Measurements from ENCODE around the gene OOSP4B.
"Not testable (repeated sequence)": the region's sequence is repeated elsewhere in the genome, so short reads cannot be mapped to it uniquely, and the experiment has no call there.

OOSP4B gene

GRCh38 chr11:60056349-60056969 lies 39.5 kb downstream of the OOSP4B start, which contains the start of gene MS4A3:
Gene MS4A3, plus strand, starts transcription at chr11:60056665. Its CDS starts 4,496 bp downstream, at chr11:60061161.
- no peaks in the 10 kb centered on the region for H3K36me3 ChIP-seq (ENCODE audit: control insufficient read depth in 5 of 5, insufficient read depth in 5 of 5, low read length in 5 of 5)
- H3K9me3 ChIP-seq (ENCODE audit: control insufficient read depth in 5 of 5, low read length in 5 of 5) = peaks cover 0 to 3% (median 0%) of the 10 kb centered on the region in 5 donors
- H3K9ac ChIP-seq (ENCODE audit: low read length in 5 of 5) = no peak within 1 kb of the TSS
- H3K27me3 ChIP-seq (ENCODE audit: control insufficient read depth in 5 of 5, insufficient read depth in 4 of 5, low read length in 5 of 5) = peaks cover 0 to 5% (median 0%) of the 10 kb centered on the region in 5 donors
- H3K4me3 ChIP-seq (ENCODE audit: low read depth in 1 of 5, low read length in 5 of 5) = no peak within 1 kb of the TSS
- H3K27ac ChIP-seq (ENCODE audit: low read depth, low read length) = no peak within 1 kb of the TSS
- no peaks in the 10 kb centered on the region for H3K4me1 ChIP-seq (ENCODE audit: control insufficient read depth in 5 of 5, insufficient read depth in 5 of 5, low read length in 5 of 5)

GRCh38 chr11:60059052-60059451 lies 42.1 kb downstream of the OOSP4B start:
- H3K4me1 ChIP-seq (ENCODE audit: control insufficient read depth in 5 of 5, insufficient read depth in 5 of 5, low read length in 5 of 5) = no peaks in the 10 kb centered on the region
- no peak overlapping the region for H3K4me3 ChIP-seq (ENCODE audit: low read depth in 1 of 5, low read length in 5 of 5)
- H3K27ac ChIP-seq (ENCODE audit: low read depth, low read length) = no peak overlapping the region
- peaks cover 0 to 3% (median 0%) of the 10 kb centered on the region in 5 donors for H3K9me3 ChIP-seq (ENCODE audit: control insufficient read depth in 5 of 5, low read length in 5 of 5)
- H3K9ac ChIP-seq (ENCODE audit: low read length in 5 of 5) = no peak overlapping the region
- H3K36me3 ChIP-seq (ENCODE audit: control insufficient read depth in 5 of 5, insufficient read depth in 5 of 5, low read length in 5 of 5) = no peaks in the 10 kb centered on the region
- H3K27me3 ChIP-seq (ENCODE audit: control insufficient read depth in 5 of 5, insufficient read depth in 4 of 5, low read length in 5 of 5) = peaks cover 0 to 5% (median 0%) of the 10 kb centered on the region in 5 donors

DNA sequence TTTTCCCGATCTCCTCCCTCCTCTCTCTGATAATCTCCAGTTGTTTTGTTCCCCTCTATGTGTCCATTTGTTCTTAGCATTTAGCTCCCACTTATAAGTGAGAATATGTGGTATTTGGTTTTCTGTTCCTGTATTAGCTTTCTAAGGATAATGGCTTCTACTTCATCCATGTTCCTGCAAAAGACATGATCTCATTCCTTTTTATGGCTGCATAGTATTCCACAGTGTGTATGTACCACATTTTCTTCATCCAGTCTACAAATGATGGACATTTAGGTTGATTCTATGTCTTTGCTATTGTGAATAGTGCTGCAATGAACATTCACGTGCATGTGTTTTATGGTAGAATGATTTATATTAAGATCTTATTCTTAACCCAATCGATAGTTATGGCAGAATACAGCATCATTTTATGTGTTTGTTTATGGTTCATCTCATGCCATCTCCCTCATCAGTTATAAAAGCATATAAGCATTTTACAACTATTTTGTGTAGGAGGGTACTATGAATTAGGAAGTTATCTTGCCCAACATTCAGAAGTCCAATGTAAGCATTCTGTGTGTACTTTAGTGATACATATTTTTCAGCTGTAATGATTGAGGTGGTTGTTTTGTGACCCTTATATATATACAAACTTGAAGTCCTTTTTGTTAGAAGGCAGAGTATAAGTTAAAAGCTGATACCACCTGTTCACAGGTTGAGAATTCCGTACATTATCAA lies 42.7 kb downstream of the OOSP4B start:
- Histone ChIP-seq H3K9me3 (ENCODE audit: control insufficient read depth in 5 of 5, low read length in 5 of 5) (peaks cover 0 to 3% (median 0%) of the 10 kb centered on the region in 5 donors), H3K27me3 (ENCODE audit: control insufficient read depth in 5 of 5, insufficient read depth in 4 of 5, low read length in 5 of 5) (peaks cover 0 to 5% (median 0%) of the 10 kb centered on the region in 5 donors), H3K9ac (ENCODE audit: low read length in 5 of 5) (no peak overlapping the region), H3K27ac (ENCODE audit: low read depth, low read length) (no peak overlapping the region), H3K36me3 (ENCODE audit: control insufficient read depth in 5 of 5, insufficient read depth in 5 of 5, low read length in 5 of 5) (no peaks in the 10 kb centered on the region), H3K4me1 (ENCODE audit: control insufficient read depth in 5 of 5, insufficient read depth in 5 of 5, low read length in 5 of 5) (no peaks in the 10 kb centered on the region), H3K4me3 (ENCODE audit: low read depth in 1 of 5, low read length in 5 of 5) (no peak overlapping the region)

- H3K27me3 ChIP-seq (ENCODE audit: control insufficient read depth in 5 of 5, insufficient read depth in 4 of 5, low read length in 5 of 5) = no peaks in the 10 kb centered on the region
- no peak overlapping the region for H3K9ac ChIP-seq (ENCODE audit: low read length in 5 of 5)
- no peak overlapping the region for H3K4me3 ChIP-seq (ENCODE audit: low read depth in 1 of 5, low read length in 5 of 5)
- H3K4me1 ChIP-seq (ENCODE audit: control insufficient read depth in 5 of 5, insufficient read depth in 5 of 5, low read length in 5 of 5) = no peaks in the 10 kb centered on the region
- peaks cover 0 to 3% (median 0%) of the 10 kb centered on the region in 5 donors for H3K9me3 ChIP-seq (ENCODE audit: control insufficient read depth in 5 of 5, low read length in 5 of 5)
- H3K27ac ChIP-seq (ENCODE audit: low read depth, low read length) = no peak overlapping the region
- no peaks in the 10 kb centered on the region for H3K36me3 ChIP-seq (ENCODE audit: control insufficient read depth in 5 of 5, insufficient read depth in 5 of 5, low read length in 5 of 5)
Measured at GRCh38 chr11:60064111-60064510, 47.1 kb downstream of the OOSP4B start.

GRCh38 chr11:60065801-60066200 lies 48.8 kb downstream of the OOSP4B start:
- Histone ChIP-seq H3K4me3 (ENCODE audit: low read depth in 1 of 5, low read length in 5 of 5) (no peak overlapping the region), H3K9ac (ENCODE audit: low read length in 5 of 5) (no peak overlapping the region), H3K9me3 (ENCODE audit: control insufficient read depth in 5 of 5, low read length in 5 of 5) (no peaks in the 10 kb centered on the region)

GRCh38 chr11:60069450-60069849 lies 52.5 kb downstream of the OOSP4B start:
- Histone ChIP-seq H3K9me3 (ENCODE audit: control insufficient read depth in 5 of 5, low read length in 5 of 5) (no peaks in the 10 kb centered on the region), H3K27me3 (ENCODE audit: control insufficient read depth in 5 of 5, insufficient read depth in 4 of 5, low read length in 5 of 5) (no peaks in the 10 kb centered on the region), H3K4me3 (ENCODE audit: low read depth in 1 of 5, low read length in 5 of 5) (no peak overlapping the region), H3K4me1 (ENCODE audit: control insufficient read depth in 5 of 5, insufficient read depth in 5 of 5, low read length in 5 of 5) (no peaks in the 10 kb centered on the region), H3K27ac (ENCODE audit: low read depth, low read length) (no peak overlapping the region), H3K36me3 (ENCODE audit: control insufficient read depth in 5 of 5, insufficient read depth in 5 of 5, low read length in 5 of 5) (no peaks in the 10 kb centered on the region), H3K9ac (ENCODE audit: low read length in 5 of 5) (no peak overlapping the region)

More at GRCh38 chr11:60065801-60066200, 48.8 kb downstream of the OOSP4B start:
- Histone ChIP-seq H3K36me3 (ENCODE audit: control insufficient read depth in 5 of 5, insufficient read depth in 5 of 5, low read length in 5 of 5) (no peaks in the 10 kb centered on the region), H3K27ac (ENCODE audit: low read depth, low read length) (no peak overlapping the region), H3K27me3 (ENCODE audit: control insufficient read depth in 5 of 5, insufficient read depth in 4 of 5, low read length in 5 of 5) (no peaks in the 10 kb centered on the region), H3K4me1 (ENCODE audit: control insufficient read depth in 5 of 5, insufficient read depth in 5 of 5, low read length in 5 of 5) (no peaks in the 10 kb centered on the region)

GRCh38 chr11:60071644-60072043 lies 54.7 kb downstream of the OOSP4B start:
- not testable (repeated sequence) for H3K27me3 ChIP-seq (ENCODE audit: control insufficient read depth in 5 of 5, insufficient read depth in 4 of 5, low read length in 5 of 5); H3K9me3 ChIP-seq (ENCODE audit: control insufficient read depth in 5 of 5, low read length in 5 of 5); H3K4me3 ChIP-seq (ENCODE audit: low read depth in 1 of 5, low read length in 5 of 5); H3K27ac ChIP-seq (ENCODE audit: low read depth, low read length); H3K36me3 ChIP-seq (ENCODE audit: control insufficient read depth in 5 of 5, insufficient read depth in 5 of 5, low read length in 5 of 5); H3K4me1 ChIP-seq (ENCODE audit: control insufficient read depth in 5 of 5, insufficient read depth in 5 of 5, low read length in 5 of 5); H3K9ac ChIP-seq (ENCODE audit: low read length in 5 of 5)

DNA sequence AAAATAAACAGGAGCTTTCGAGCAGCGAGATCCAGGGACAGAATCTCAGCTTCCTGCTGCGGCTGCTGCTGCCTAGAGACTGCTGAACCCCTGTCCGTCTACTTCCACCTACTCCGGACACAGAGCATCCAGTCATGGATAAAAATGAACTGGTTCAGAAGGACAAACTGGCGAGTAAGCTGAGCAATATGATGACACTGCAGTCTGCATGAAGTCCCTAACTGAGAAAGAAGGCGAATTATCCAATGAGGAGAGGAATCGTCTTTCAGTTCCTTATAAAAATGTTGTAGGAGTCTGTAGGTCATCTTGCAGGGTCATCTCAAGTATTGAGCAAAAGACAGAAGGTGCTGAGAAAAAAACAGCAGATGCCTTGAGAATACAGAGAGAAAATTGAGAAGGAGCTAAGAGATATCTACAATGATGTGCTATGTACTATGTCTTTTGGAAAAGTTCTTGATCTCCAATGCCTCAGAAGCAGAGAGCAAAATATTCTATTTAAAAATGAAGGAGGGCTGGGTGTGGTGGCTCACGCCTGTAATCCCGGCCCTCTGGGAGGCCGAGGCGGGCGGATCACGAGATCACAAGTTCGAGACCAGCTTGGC lies 60.3 kb downstream of the OOSP4B start:
- Histone ChIP-seq H3K36me3 (ENCODE audit: control insufficient read depth in 5 of 5, insufficient read depth in 5 of 5, low read length in 5 of 5) (no peaks in the 10 kb centered on the region), H3K27ac (ENCODE audit: low read depth, low read length) (no peak overlapping the region), H3K9me3 (ENCODE audit: control insufficient read depth in 5 of 5, low read length in 5 of 5) (peaks cover 0 to 6% (median 4%) of the 10 kb centered on the region in 5 donors), H3K4me1 (ENCODE audit: control insufficient read depth in 5 of 5, insufficient read depth in 5 of 5, low read length in 5 of 5) (no peaks in the 10 kb centered on the region), H3K4me3 (ENCODE audit: low read depth in 1 of 5, low read length in 5 of 5) (no peak overlapping the region), H3K27me3 (ENCODE audit: control insufficient read depth in 5 of 5, insufficient read depth in 4 of 5, low read length in 5 of 5) (no peaks in the 10 kb centered on the region), H3K9ac (ENCODE audit: low read length in 5 of 5) (no peak overlapping the region)

GRCh38 chr11:60077981-60078380 lies 61.0 kb downstream of the OOSP4B start:
- H3K27me3 ChIP-seq (ENCODE audit: control insufficient read depth in 5 of 5, insufficient read depth in 4 of 5, low read length in 5 of 5) = no peaks in the 10 kb centered on the region
- H3K9me3 ChIP-seq (ENCODE audit: control insufficient read depth in 5 of 5, low read length in 5 of 5) = peaks cover 0 to 6% (median 4%) of the 10 kb centered on the region in 5 donors
- no peak overlapping the region for H3K4me3 ChIP-seq (ENCODE audit: low read depth in 1 of 5, low read length in 5 of 5)
- no peak overlapping the region for H3K27ac ChIP-seq (ENCODE audit: low read depth, low read length)
- H3K36me3 ChIP-seq (ENCODE audit: control insufficient read depth in 5 of 5, insufficient read depth in 5 of 5, low read length in 5 of 5) = no peaks in the 10 kb centered on the region
- no peaks in the 10 kb centered on the region for H3K4me1 ChIP-seq (ENCODE audit: control insufficient read depth in 5 of 5, insufficient read depth in 5 of 5, low read length in 5 of 5)
- H3K9ac ChIP-seq (ENCODE audit: low read length in 5 of 5) = no peak overlapping the region

DNA sequence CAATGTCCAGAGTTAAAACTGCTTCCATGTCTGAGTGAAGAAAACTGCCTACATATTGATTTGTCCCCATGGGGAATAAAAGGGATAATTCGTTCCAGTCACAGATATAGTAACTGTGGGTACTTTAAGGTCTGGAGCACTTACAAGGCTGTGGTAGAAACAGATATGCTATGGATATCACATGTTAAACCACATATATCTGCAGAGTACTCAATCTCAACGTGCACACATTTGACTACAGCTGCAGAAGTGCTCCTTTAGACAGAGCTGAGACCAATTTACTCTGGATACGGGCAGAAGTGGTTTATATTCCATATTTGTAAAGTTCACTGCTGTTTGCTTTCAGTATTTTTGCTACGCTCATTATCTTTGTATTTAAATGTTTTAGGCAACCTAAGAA lies 61.8 kb downstream of the OOSP4B start:
- no peak overlapping the region for H3K27ac ChIP-seq (ENCODE audit: low read depth, low read length)
- no peaks in the 10 kb centered on the region for H3K27me3 ChIP-seq (ENCODE audit: control insufficient read depth in 5 of 5, insufficient read depth in 4 of 5, low read length in 5 of 5)

More for the DNA sequence above, 61.8 kb downstream of the OOSP4B start:
- no peaks in the 10 kb centered on the region for H3K36me3 ChIP-seq (ENCODE audit: control insufficient read depth in 5 of 5, insufficient read depth in 5 of 5, low read length in 5 of 5)
- peaks cover 0 to 6% (median 4%) of the 10 kb centered on the region in 5 donors for H3K9me3 ChIP-seq (ENCODE audit: control insufficient read depth in 5 of 5, low read length in 5 of 5)
- no peak overlapping the region for H3K9ac ChIP-seq (ENCODE audit: low read length in 5 of 5)
- no peak overlapping the region for H3K4me3 ChIP-seq (ENCODE audit: low read depth in 1 of 5, low read length in 5 of 5)
- no peaks in the 10 kb centered on the region for H3K4me1 ChIP-seq (ENCODE audit: control insufficient read depth in 5 of 5, insufficient read depth in 5 of 5, low read length in 5 of 5)

Data from subcutaneous abdominal adipose tissue (tissue), 5 donors.